ENCODE data around the gene FCER2. TPM values are rescaled to one million over a fixed set of nuclear protein-coding genes. Genes with fewer than 3 reads are reported as not detected.

Gene FCER2
- total and polyA plus RNA-seq, 4 donors = 0.14 TPM; not detected in 3

DNA sequence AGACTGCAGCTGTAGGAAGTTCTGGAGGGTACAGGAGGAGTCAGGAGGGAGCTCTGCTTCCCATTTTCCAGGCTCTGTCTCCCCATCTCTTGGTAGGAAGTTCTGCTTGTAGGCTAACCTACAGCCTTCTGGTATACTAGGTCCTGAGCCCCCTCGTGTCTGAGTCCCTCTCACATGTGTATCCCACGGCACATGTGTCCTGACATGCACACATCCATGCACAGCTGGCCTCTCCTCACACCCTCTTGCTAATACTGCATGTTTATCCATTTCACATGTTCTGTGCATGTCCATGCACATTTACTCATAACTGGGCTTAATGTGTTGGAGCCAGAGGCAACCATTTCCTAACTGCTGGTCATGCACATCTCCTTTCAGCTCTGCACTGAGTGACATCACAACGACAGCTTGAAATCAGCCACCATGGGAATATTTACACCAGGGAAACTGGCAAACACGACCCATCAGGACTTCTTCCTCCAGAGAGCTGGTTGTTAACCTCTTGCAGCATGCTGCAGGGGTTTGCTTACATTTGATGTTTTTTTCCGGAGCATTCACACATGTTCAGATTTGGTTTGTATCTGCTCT lies 42.4 kb upstream of the FCER2 start:
- WGBS = 64% methylated on average over 5 of the region's 5 CpGs
- no peak for TF ChIP-seq YY1 (IDR thresholded peaks at IDR 0.05)
- no peak for TF ChIP-seq HNF4G (IDR thresholded peaks at IDR 0.05)
- TF ChIP-seq, protein P1, sequence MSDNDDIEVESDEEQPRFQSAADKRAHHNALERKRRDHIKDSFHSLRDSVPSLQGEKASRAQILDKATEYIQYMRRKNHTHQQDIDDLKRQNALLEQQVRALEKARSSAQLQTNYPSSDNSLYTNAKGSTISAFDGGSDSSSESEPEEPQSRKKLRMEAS (IDR thresholded peaks at IDR 0.05) = no peak
- TF ChIP-seq, protein P2, sequence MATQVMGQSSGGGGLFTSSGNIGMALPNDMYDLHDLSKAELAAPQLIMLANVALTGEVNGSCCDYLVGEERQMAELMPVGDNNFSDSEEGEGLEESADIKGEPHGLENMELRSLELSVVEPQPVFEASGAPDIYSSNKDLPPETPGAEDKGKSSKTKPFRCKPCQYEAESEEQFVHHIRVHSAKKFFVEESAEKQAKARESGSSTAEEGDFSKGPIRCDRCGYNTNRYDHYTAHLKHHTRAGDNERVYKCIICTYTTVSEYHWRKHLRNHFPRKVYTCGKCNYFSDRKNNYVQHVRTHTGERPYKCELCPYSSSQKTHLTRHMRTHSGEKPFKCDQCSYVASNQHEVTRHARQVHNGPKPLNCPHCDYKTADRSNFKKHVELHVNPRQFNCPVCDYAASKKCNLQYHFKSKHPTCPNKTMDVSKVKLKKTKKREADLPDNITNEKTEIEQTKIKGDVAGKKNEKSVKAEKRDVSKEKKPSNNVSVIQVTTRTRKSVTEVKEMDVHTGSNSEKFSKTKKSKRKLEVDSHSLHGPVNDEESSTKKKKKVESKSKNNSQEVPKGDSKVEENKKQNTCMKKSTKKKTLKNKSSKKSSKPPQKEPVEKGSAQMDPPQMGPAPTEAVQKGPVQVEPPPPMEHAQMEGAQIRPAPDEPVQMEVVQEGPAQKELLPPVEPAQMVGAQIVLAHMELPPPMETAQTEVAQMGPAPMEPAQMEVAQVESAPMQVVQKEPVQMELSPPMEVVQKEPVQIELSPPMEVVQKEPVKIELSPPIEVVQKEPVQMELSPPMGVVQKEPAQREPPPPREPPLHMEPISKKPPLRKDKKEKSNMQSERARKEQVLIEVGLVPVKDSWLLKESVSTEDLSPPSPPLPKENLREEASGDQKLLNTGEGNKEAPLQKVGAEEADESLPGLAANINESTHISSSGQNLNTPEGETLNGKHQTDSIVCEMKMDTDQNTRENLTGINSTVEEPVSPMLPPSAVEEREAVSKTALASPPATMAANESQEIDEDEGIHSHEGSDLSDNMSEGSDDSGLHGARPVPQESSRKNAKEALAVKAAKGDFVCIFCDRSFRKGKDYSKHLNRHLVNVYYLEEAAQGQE (IDR thresholded peaks at IDR 0.05) = no peak
- no peak for TF ChIP-seq FOXA1 (IDR thresholded peaks at IDR 0.05)

DNA sequence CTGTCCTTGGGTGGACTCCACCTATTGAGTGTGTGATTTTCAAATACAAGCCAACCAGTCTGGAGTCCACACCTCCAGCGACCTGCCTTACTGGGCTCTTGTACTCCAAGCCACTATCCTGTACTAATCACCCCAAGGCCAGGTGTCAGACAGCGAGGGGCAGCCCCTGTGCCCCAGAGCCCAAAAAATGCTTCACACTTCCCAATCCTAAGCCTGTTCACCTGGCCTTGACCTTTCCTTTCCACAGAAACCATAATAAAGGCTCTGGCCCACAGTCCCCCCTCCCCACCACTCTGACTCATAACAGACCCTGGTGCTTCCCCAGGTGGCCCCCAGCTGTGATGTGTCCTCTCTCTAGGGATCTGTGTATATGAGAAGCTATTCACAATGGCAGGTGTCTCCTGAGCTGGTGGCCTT lies 41.5 kb upstream of the FCER2 start:
- Histone ChIP-seq H3K27me3 (ENCODE audit: control insufficient read depth in 4 of 4, insufficient read depth in 4 of 4, low read length in 3 of 4) (no peaks in the 10 kb centered on the region), H3K9me3 (ENCODE audit: control insufficient read depth in 4 of 4, low read length in 3 of 4) (no peaks in the 10 kb centered on the region), H3K36me3 (ENCODE audit: control insufficient read depth in 4 of 4, insufficient read depth in 3 of 4, low read depth in 1 of 4, low read length in 3 of 4) (no peaks in the 10 kb centered on the region), H3K4me3 (ENCODE audit: low read depth in 1 of 3, low read length in 3 of 3) (no peak overlapping the region), H3K4me1 (ENCODE audit: control insufficient read depth in 4 of 4, insufficient read depth in 4 of 4, low read length in 3 of 4) (no peaks in the 10 kb centered on the region), H3K9ac (ENCODE audit: low read depth in 1 of 2, low read length in 2 of 2) (no peak overlapping the region), H3K27ac (ENCODE audit: low read depth in 1 of 2, low read length in 2 of 2) (no peak overlapping the region)
- WGBS = 65% methylated on average over 2 of the region's 2 CpGs
- no peak for TF ChIP-seq YY1 (IDR thresholded peaks at IDR 0.05)
- no peak for TF ChIP-seq RAD21 (IDR thresholded peaks at IDR 0.05)
- no peak for TF ChIP-seq FOXA2 (IDR thresholded peaks at IDR 0.05)
- TF ChIP-seq HNF4A (conservative IDR thresholded peaks at IDR 0.05) = no peak
- TF ChIP-seq, protein P3, sequence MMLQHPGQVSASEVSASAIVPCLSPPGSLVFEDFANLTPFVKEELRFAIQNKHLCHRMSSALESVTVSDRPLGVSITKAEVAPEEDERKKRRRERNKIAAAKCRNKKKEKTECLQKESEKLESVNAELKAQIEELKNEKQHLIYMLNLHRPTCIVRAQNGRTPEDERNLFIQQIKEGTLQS (IDR thresholded peaks at IDR 0.05) = no peak
- TF ChIP-seq JUND (IDR thresholded peaks at IDR 0.05) = no peak
- TF ChIP-seq HNF4G (IDR thresholded peaks at IDR 0.05) = no peak
- no peak for TF ChIP-seq EGR1 (IDR thresholded peaks at IDR 0.05; ENCODE audit: low read depth in 2 of 2)
- TF ChIP-seq, protein P1 (IDR thresholded peaks at IDR 0.05) = no peak
- TF ChIP-seq, protein P4, sequence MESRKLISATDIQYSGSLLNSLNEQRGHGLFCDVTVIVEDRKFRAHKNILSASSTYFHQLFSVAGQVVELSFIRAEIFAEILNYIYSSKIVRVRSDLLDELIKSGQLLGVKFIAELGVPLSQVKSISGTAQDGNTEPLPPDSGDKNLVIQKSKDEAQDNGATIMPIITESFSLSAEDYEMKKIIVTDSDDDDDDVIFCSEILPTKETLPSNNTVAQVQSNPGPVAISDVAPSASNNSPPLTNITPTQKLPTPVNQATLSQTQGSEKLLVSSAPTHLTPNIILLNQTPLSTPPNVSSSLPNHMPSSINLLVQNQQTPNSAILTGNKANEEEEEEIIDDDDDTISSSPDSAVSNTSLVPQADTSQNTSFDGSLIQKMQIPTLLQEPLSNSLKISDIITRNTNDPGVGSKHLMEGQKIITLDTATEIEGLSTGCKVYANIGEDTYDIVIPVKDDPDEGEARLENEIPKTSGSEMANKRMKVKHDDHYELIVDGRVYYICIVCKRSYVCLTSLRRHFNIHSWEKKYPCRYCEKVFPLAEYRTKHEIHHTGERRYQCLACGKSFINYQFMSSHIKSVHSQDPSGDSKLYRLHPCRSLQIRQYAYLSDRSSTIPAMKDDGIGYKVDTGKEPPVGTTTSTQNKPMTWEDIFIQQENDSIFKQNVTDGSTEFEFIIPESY (IDR thresholded peaks at IDR 0.05) = no peak
- TF ChIP-seq, protein P5, sequence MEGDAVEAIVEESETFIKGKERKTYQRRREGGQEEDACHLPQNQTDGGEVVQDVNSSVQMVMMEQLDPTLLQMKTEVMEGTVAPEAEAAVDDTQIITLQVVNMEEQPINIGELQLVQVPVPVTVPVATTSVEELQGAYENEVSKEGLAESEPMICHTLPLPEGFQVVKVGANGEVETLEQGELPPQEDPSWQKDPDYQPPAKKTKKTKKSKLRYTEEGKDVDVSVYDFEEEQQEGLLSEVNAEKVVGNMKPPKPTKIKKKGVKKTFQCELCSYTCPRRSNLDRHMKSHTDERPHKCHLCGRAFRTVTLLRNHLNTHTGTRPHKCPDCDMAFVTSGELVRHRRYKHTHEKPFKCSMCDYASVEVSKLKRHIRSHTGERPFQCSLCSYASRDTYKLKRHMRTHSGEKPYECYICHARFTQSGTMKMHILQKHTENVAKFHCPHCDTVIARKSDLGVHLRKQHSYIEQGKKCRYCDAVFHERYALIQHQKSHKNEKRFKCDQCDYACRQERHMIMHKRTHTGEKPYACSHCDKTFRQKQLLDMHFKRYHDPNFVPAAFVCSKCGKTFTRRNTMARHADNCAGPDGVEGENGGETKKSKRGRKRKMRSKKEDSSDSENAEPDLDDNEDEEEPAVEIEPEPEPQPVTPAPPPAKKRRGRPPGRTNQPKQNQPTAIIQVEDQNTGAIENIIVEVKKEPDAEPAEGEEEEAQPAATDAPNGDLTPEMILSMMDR (IDR thresholded peaks at IDR 0.05; ENCODE audit: low read depth, low read length, missing input control) = no peak
- no peak for TF ChIP-seq GABPA (IDR thresholded peaks at IDR 0.05 in 1 of 2, conservative IDR thresholded peaks at IDR 0.05 in 1 of 2)
- TF ChIP-seq SP1 (IDR thresholded peaks at IDR 0.05) = no peak
- no peak for TF ChIP-seq NR2F2 (IDR thresholded peaks at IDR 0.05)
- no peak for DNase-seq (ENCODE audit: low spot score)

More for the DNA sequence above, 42.4 kb upstream of the FCER2 start:
- Histone ChIP-seq H3K9ac (ENCODE audit: low read depth in 1 of 2, low read length in 2 of 2) (no peak overlapping the region), H3K27ac (ENCODE audit: low read depth in 1 of 2, low read length in 2 of 2) (no peak overlapping the region), H3K27me3 (ENCODE audit: control insufficient read depth in 4 of 4, insufficient read depth in 4 of 4, low read length in 3 of 4) (no peaks in the 10 kb centered on the region), H3K4me1 (ENCODE audit: control insufficient read depth in 4 of 4, insufficient read depth in 4 of 4, low read length in 3 of 4) (no peaks in the 10 kb centered on the region), H3K4me3 (ENCODE audit: low read depth in 1 of 3, low read length in 3 of 3) (no peak overlapping the region), H3K36me3 (ENCODE audit: control insufficient read depth in 4 of 4, insufficient read depth in 3 of 4, low read depth in 1 of 4, low read length in 3 of 4) (no peaks in the 10 kb centered on the region), H3K9me3 (ENCODE audit: control insufficient read depth in 4 of 4, low read length in 3 of 4) (no peaks in the 10 kb centered on the region)
- no peak for DNase-seq (ENCODE audit: low spot score)

Data from liver (tissue), 9 donors.